SK-N-DZ (cell line): ENCODE data around the gene METAP1D.
A peak's percentile ranks its signal among the peaks of the same experiment; 100 is the strongest.
"Not testable (repeated sequence)": the region's sequence is repeated elsewhere in the genome, so short reads cannot be mapped to it uniquely, and the experiment has no call there.

Source experiments
- DNase-seq: peaks from one replicate; pipeline ENCODE4 v3.0.0-alpha.2; 2015; ENCODE audit warnings: low spot score

Gene METAP1D

DNA sequence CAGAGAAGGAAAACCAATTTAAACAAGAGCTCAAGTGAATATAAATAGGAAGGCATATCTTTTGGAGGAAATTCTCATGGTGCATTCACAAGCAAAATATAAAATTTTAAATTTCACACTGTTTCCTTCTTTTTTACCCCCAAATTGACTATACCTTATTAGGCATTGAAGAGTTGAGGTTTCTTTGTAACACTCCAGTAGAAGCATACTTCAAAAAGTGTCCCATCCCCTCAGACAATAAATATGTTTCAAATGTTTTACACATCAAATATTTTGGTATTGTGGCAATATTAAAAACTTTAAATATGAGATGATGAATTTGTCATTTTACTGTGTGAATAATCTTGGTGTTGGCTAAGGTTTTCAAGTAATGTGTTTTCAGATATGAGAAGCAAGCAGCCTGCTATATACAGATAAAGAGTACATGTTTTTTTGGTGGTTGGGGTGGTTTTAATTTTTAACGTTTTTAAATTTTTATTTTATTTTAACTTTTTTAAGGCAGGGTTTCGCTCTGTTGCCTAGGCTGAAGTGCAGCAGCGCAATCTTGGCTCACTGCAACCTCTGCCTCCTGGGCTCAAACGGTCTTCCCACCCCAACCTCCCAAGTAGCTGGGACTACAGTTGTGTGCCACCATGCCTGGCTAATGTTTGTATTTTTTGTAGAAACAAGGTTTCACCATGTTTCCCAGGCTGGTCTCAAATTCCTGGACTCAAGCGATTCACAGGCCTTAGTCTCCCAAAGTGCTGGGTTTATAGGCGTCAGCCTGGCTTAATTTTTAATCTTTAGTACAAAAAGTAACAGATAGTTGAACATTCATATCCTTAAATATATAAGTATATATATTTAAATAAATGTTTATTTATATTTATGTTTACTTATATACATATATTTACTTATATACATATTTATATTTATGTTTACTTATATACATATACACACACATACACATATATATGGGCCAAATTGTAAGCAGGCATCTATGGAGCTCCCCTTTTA, 49.1 kb downstream of the METAP1D start:
- no peak for DNase-seq

GRCh38 chr2:172049567-172050120, 49.9 kb downstream of the METAP1D start:
- no peak for DNase-seq

GRCh38 chr2:172050479-172051125, 50.8 kb downstream of the METAP1D start:
- no peak for DNase-seq

DNA sequence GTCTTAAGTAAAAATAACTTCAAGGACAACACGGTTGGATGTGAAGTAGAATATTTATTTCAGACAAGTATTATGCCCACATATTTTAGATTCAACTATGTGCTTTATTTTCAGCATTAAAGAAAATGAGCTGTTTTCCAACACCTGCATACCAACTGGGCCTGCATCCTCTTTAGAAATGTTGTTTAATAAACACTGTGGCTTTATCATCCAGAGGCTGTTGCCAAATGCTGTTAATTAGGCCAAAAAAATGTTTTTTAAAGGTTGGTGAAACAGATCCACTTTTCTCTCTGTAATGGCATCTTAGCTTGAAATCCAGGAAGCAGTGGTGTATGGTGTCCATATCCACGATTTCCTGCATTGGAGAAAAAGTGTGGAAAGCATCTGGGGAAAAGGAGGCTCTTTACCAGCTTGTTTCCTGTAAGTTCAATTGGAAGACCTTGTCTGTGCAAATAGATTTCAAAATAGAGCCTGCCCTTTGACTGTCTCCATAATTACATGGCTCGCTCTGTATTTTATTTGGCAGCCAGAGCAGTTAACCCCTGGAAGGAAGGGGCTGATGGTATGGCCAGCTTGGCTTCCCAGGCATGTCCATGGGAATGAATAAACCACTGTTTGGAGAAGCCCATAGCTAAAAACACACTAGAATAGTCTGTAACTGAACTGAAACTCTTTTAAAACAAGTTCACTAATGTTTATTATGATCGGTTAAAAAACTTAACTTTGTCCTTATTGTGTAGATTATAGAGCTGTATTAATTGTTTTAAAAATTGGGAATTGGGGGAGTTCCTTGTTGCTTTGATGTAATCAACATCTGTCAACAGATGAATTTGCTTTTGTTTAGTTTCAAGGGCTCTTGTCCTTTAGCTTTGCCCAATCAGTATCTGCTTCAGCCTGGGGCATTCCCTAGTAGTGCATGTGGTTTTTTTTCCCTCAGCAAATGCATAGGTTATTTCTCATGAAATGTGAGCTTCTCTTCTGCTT, 52.5 kb downstream of the METAP1D start:
- no peak for DNase-seq

DNA sequence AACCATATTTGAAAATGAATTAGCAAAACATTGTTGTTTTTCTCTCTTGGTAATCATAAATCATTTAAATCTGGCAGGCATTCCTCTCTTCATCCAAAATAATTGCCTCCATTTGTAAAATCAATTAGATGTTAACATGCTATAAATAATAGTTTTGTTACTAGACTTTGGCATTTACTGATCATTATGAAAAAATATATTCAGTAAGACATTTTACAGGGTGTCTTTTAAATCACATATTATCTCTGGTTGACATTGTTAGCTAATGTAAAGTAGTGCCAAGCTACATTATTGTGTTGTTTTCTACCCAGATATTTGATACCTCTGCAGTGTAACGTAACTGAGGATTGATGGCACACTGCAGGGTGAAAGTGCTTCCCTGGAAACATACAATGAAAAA, 53.7 kb downstream of the METAP1D start:
- DNase-seq = no peak

- DNase-seq = no peak
Measured at GRCh38 chr2:172056293-172056692, 56.5 kb downstream of the METAP1D start.

DNA sequence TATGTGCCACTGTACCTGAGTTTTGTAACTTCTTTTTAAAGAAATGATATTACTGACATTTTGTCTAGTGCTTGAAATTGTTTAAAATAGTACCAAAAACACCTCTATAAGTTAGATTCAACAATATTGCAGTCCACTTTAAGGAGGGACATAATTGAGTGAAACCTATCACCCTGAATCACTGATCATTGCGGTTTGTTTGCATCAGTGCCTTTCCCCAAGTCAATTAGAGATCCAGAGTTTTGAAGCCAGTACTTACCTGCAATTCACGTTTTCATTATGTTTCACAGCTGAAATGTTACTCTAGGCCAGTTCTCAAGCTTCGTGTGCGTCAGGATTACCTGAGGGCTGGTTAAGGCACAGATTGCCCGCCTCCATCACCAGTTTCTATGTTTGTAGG, 58.9 kb downstream of the METAP1D start:
- DNase-seq = no peak

- not testable (repeated sequence) for DNase-seq
Measured at GRCh38 chr2:172060118-172060517, 60.4 kb downstream of the METAP1D start.

GRCh38 chr2:172062402-172063004, 62.8 kb downstream of the METAP1D start:
- DNase-seq = no peak

- DNase-seq = no peak
Measured at GRCh38 chr2:172063446-172063845, 63.7 kb downstream of the METAP1D start.

GRCh38 chr2:172065111-172065510, 65.4 kb downstream of the METAP1D start:
- no peak for DNase-seq

DNA sequence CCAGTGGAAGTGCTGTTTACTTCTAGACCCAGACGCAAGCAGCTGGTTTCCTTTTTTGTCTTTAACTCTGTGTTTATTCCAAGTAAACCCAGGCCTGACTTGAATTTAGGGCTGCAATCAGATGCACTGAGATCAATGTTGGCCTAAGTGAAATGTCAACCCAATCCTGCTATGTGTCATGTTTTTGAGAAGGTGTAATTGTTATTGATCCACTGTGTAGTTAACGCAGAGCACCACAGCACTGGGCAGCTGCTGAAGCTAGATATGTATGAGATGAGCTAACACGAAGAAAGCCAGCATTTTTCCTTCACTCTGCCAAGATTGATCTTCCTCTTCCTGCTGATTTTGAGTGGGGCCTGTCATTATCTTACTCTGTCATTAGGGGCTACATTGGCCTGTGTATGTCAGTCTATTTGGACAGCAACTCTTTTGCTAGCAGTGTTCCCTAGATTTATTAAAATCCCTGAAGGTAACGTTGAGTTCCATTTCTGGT, 66.7 kb downstream of the METAP1D start:
- peak; percentile 90 for DNase-seq

GRCh38 chr2:172067905-172068304, 68.2 kb downstream of the METAP1D start:
- DNase-seq = not testable (repeated sequence)

- DNase-seq = no peak
Measured at GRCh38 chr2:172070936-172071335, 71.2 kb downstream of the METAP1D start.

GRCh38 chr2:172072303-172072702, 72.5 kb downstream of the METAP1D start:
- no peak for DNase-seq

DNA sequence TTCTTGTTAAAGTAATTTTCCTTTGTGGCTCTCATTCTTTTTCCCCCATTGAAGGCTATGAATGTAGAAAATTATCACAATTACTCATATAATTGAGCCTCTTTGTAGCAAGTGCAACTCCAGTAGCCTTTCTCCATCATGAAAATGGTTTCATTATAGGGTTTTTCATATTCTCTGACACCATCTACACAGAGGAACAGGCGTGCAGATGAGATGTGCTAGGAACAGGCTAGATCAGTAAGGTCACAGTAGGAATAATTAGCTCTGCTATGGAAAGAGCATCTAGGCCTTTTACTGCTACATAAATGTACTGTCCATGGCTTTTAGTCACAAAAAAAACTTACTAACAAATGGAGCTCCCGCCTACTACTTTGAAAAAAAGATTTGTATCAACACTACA, 73.0 kb downstream of the METAP1D start:
- DNase-seq = no peak

DNA sequence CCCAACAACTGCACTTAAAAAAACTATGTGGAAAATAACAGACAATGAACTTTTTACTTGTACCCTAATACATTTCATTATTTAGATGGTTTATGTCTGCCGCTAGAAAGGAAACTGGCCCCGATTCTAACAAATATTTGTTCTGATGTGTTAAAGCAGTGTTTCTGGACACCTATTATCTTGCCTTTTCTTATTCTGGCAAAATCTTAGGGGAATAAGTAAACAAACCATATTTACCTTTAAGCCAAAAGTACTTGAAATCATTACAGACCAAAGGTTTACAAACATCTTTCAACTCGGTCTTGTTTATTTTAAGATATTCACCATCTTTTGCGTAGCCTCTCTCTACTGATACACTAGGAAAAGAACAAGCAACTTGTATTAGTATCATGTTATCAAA, 73.8 kb downstream of the METAP1D start:
- no peak for DNase-seq

- DNase-seq = no peak
Measured at GRCh38 chr2:172074254-172074653, 74.5 kb downstream of the METAP1D start.

- DNase-seq = no peak
Measured at GRCh38 chr2:172079416-172079815, 79.7 kb downstream of the METAP1D start.

GRCh38 chr2:172079838-172080640, 80.3 kb downstream of the METAP1D start:
- no peak for DNase-seq
